Stimulated activated CD8-positive, alpha-beta memory T cell treated with anti-CD3 and anti-CD28 coated beads, Interleukin-2, amount 100 ng/mL, for 48 hours (primary cell): ENCODE results near the gene TMEM52.
"Not testable (repeated sequence)": the region's sequence is repeated elsewhere in the genome, so short reads cannot be mapped to it uniquely, and the experiment has no call there.

Source experiments
- DNase-seq, 2 donors: peaks; one replicate each; pipeline ENCODE4 v3.0.0-alpha.2; 2020; ENCODE audit warnings: low read depth in 2 of 2

TMEM52 gene

GRCh38 chr1:1894354-1895059 lies 24.6 kb downstream of the TMEM52 start:
- no peak for DNase-seq

GRCh38 chr1:1893997-1894353 lies 25.1 kb downstream of the TMEM52 start:
- DNase-seq = no peak

GRCh38 chr1:1893291-1893985 lies 25.6 kb downstream of the TMEM52 start:
- DNase-seq = no peak

- no peak for DNase-seq
Observed at GRCh38 chr1:1892763-1893120, 26.3 kb downstream of the TMEM52 start.

GRCh38 chr1:1892079-1892762 lies 26.9 kb downstream of the TMEM52 start:
- DNase-seq = no peak

- DNase-seq = peak; percentile 56 to 59
Observed at GRCh38 chr1:1891349-1892078, 27.6 kb downstream of the TMEM52 start.

DNA sequence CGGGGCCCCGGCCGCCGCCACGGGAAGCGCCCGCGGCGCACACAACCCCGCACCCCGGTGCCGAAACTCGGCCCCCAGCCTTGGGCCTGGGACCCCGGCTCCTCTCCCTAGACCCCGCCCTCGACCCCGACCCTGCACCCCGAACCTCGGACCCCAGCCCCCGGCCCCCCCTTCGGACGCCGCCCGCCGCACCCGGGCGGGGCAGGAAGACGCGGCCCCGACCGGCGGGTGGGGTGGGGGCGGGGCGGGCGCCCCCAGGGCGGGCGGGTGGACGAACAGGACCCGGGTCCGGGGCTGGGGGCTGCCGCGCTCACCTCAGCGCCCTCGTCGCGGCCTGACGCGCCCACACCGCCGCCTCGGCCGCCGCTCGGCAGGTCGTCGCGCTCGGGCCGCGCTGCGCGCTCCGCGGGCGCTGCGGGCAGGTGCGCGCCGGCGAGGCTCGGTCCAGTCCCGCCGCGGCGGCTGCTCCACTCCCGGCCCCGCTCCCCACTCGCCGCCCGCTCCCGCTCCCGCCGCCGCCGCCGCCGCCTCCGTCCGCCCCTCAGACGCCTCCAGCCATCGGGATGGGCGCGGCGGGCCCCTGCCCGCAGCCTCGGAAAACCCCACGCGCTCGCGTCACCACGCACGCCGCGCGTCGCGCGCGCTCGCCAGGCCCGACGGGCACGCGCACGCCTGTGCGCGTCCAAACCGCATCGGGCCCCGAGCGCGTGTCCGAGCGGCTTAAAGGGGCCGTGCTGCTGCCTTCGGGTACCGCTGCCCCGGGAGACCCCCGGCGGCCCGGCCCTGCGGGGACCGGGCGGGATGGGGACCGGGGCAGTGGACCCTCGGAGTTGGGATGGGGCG lies 28.4 kb downstream of the TMEM52 start, which contains the start of gene GNB1:
Gene GNB1, minus strand, starts transcription at position 582 of the 843 bp plus-strand sequence. CDS start 65,634 bp downstream, outside the sequence.
- DNase-seq = peak; percentile 82 to 86

- peak; percentile 36 to 41 for DNase-seq
Observed at GRCh38 chr1:1889847-1890505, 29.1 kb downstream of the TMEM52 start.

DNA sequence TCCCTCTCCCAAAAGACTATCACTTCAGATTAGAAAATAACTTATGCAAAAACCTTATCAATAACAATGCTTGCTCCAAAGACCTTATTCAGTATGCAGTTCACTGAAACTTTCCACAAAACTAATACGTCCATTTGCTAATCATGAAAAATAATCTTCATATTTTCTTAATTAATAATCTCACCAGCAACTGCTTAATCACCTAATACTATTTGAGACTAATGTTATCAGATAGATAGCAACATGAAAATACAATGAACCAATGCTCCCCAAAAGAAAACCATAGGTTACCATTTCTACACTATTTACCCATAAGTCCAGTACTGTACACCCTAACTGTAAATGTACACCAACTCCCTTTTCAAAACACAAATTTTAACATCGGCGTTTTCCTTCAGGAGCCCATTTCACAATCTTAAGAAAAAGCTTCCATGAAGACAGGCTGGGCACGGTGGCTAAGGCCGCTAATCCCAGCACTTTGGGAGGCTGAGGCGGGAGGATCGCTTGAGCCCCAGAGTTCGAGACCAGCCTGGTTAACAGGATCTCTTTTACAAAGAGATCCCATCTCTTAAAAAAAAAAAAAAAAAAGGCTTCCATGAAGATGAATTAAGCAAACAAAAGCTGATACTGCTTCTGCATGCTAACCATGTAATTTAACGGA lies 29.9 kb downstream of the TMEM52 start:
- no peak for DNase-seq

- not testable (repeated sequence) for DNase-seq
Observed at GRCh38 chr1:1883890-1884289, 35.2 kb downstream of the TMEM52 start.

GRCh38 chr1:1883092-1883873 lies 35.8 kb downstream of the TMEM52 start:
- no peak for DNase-seq

DNA sequence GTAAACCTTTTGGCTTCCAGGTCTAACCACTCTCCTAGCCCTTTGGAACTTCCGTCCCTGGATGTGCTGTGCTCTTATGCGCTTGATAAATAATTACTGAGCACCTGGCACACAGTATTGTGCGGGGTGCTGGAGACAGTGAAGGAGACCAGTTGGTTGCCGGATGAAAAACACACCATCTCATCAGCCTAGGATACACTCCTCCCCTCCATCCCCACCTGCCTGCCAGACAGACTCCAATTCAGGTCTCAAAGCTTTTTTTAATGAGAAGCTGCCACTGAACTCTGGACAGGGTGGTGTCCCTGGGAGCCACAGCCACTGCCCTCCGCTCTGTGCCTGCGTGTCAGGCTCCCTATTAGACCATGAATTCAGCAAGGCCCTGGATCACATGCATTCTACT lies 37.4 kb downstream of the TMEM52 start:
- no peak for DNase-seq

- DNase-seq = no peak
Observed at GRCh38 chr1:1880617-1881312, 38.3 kb downstream of the TMEM52 start.

DNA sequence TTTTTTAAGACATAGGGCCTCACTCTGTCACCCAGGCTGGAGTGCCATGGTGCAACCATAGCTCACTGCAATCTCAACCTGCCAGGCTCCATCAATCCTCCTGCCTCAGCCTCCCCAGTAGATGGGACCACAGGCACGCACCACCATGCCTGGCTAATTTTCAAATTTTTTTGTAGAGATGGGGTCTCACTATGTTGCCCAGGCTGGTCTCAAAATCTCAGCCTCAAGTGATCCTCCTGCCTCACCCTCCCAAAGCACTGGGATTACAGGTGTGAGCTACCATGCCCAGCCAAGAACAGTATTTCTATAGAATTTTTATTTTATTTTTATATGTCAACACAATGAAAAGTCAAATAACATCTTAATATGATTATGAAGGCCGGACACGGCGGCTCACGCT lies 39.1 kb downstream of the TMEM52 start:
- no peak for DNase-seq

- no peak for DNase-seq
Observed at GRCh38 chr1:1877865-1878436, 41.1 kb downstream of the TMEM52 start.

DNA sequence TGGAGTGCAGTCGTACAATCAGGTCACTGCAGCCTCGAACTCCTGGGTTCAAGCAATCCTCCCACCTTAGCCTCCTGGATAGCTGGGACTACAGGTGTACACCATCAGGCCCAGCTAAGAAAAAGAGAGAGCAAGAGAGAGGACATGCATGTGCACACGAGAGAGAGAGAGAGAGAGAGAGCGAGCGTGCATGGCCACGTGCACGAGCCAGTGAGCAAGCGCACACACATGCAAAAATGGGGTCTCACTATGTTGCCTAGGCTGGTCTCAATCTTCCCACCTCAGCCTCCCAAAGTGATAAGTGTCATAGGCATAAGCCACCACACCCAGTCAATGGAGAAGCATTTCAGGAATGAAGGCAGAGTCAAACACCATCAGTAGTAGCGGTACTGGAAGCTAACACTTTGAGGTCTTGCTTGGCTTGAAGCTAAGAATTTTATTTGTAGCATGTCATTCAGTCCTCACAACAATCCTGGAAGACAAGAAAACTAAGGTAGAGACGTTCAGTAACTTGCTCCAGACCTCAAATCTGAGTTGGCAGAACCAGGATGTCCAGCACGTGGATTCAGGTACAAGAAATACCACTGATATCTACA lies 42.6 kb downstream of the TMEM52 start:
- no peak for DNase-seq

- peak in 1 of 2 donors; percentile 30 for DNase-seq
Observed at GRCh38 chr1:1875932-1876331, 43.1 kb downstream of the TMEM52 start.

- DNase-seq = no peak
Observed at GRCh38 chr1:1874901-1875300, 44.2 kb downstream of the TMEM52 start.
